Activated CD8-positive, alpha-beta memory T cell treated with anti-CD3 and anti-CD28 coated beads for 48 hours (primary cell): ENCODE measurements around the gene MDFI.

ENCODE experiments used
- DNase-seq, 3 experiments: peaks; one replicate each; pipeline ENCODE4 v3.0.0-alpha.2; 2020; ENCODE audit warnings: low read depth in 2 of 3, low spot score in 2 of 3

Gene MDFI

DNA sequence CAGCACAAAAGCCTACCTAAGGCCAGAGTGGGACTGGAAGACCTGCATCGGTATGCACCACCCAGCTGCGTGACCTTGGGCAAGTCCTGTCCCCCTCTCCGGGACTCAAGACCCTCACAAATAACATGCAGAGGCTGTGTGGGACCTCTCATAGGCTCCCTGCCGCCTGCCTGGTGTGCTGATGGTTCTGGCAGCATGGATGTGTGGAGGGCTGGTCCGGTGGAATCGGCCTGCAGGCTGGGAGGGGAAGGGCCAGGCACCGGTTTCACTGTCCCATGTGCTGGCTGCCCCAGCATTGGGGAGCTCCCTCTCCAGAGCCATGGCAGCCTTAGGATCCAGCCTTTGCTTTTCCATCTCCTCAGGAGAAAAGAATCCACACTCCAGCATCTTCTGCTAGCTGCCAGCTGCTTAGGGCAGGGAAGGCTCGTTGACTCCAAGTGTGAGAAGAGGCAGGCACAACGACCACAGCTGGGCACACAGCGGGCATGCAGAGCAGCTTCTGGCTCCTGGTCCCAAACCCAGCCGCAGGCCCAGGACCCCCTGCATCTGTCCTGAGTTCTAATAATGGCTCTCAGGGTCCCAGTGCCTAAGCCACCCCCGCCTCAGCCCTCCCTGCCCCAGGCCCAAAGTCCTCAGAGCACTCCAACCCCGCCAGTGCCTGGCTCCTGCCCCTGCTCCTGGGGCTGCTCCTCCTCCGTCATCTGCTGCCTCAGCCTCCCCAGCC is 64.7 kb downstream of the MDFI start:
- DNase-seq, result no peak
